22Rv1 (cell line): ENCODE measurements around the gene OR5AR1.

Source experiments
- H3K27ac ChIP-seq: fragments of 450-650 bp; 2 replicates; pipeline ENCODE4 v1.5.1; 2017
- CTCF ChIP-seq: fragments of 450-650 bp; IDR thresholded peaks from 2 replicates; pipeline ENCODE4 v1.5.1; 2017; ENCODE audit warnings: mild to moderate bottlenecking
- ZFX ChIP-seq: fragments of 450-650 bp; IDR thresholded peaks from 2 replicates; pipeline ENCODE4 v1.6.1; 2017; ENCODE audit warnings: antibody characterized with exemption, borderline replicate concordance

Gene OR5AR1

DNA sequence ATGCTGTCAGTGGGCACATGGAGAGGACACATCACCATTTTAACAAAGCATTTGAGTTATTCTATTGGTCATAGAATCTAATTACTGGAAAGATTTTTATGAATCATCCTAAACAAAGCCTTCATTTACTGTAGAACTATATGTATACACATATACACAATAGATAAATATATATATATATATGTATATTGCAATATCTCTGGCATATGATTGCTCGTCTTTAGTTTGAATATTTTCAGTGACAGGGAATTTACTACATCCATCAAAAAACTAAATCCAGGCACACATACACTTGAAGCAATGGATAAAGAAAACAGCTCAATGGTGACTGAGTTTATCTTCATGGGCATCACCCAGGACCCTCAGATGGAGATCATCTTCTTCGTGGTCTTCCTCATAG lies at the start of gene OR5AR1:
OR5AR1 (plus strand) TSS at position 301 of the 400 bp plus-strand sequence; CDS start at position 301, 0 bp downstream.
- H3K27ac ChIP-seq, result no peak within 1 kb of the TSS
- TF ChIP-seq CTCF (no peak), ZFX (no peak)

- no peak overlapping the region for H3K27ac ChIP-seq
- TF ChIP-seq ZFX (no peak), CTCF (peak; percentile 82)
Observed at GRCh38 chr11:56624661-56625110, 38.8 kb upstream of the OR5AR1 start.

- TF ChIP-seq ZFX, result no peak
- no peak for TF ChIP-seq CTCF
- H3K27ac ChIP-seq, result no peak overlapping the region
Observed at GRCh38 chr11:56625946-56626345, 37.5 kb upstream of the OR5AR1 start.

GRCh38 chr11:56632329-56632728 lies 31.2 kb upstream of the OR5AR1 start:
- no peak overlapping the region for H3K27ac ChIP-seq
- TF ChIP-seq CTCF, result no peak

- TF ChIP-seq ZFX, result no peak
- no peak for TF ChIP-seq CTCF
- no peak overlapping the region for H3K27ac ChIP-seq
Observed at GRCh38 chr11:56636861-56637260, 26.6 kb upstream of the OR5AR1 start.

GRCh38 chr11:56637500-56637899 lies 26.0 kb upstream of the OR5AR1 start:
- TF ChIP-seq CTCF (no peak), ZFX (no peak)
- H3K27ac ChIP-seq, result no peak overlapping the region

GRCh38 chr11:56642339-56642738 lies 21.1 kb upstream of the OR5AR1 start, which contains the start of gene OR5AP2:
Gene OR5AP2, minus strand, starts transcription at chr11:56642439. Its CDS starts 0 bp downstream, at chr11:56642439.
- H3K27ac ChIP-seq, result no peak within 1 kb of the TSS
- TF ChIP-seq ZFX (no peak), CTCF (no peak)
